Stimulated activated naive B cell treated with anti-CD40 and anti-IgM and Interleukin-4, amounts not matched to agents 10 μg/mL and 1 μg/mL and 100 μg/mL, for 72 hours (primary cell): Measurements from ENCODE around the gene DCST1.
A peak's percentile ranks its signal among the peaks of the same experiment; 100 is the strongest.

Experiments used
- ATAC-seq, 2 donors: fragments of 150-1000 bp; cut with Tn5 transposase; replicated peaks; 2 replicates each; pipeline ENCODE4 v1.10.0; 2021; ENCODE audit warnings: moderate library complexity in 1 of 2
- DNase-seq: peaks from one replicate; pipeline ENCODE4 v3.0.0; 2021
- H3K27ac Mint-ChIP-seq: one replicate; pipeline ENCODE4 v1.8.0; 2022; ENCODE audit warnings: mild to moderate bottlenecking, mixed read lengths
- H3K27me3 Mint-ChIP-seq, 2 donors: one replicate each; pipeline ENCODE4 v1.8.0; 2022; ENCODE audit warnings: mixed read lengths in 2 of 2
- H3K36me3 Mint-ChIP-seq, 2 donors: one replicate each; pipeline ENCODE4 v1.8.0; 2022; ENCODE audit warnings: mixed read lengths in 2 of 2, mild to moderate bottlenecking in 1 of 2
- H3K4me1 Mint-ChIP-seq, 2 donors: one replicate each; pipeline ENCODE4 v1.8.0; 2022; ENCODE audit warnings: mixed read lengths in 2 of 2, mild to moderate bottlenecking in 1 of 2
- H3K4me3 Mint-ChIP-seq, 2 donors: one replicate each; pipeline ENCODE4 v1.8.0; 2022; ENCODE audit warnings: mild to moderate bottlenecking in 2 of 2, mixed read lengths in 2 of 2, moderate library complexity in 1 of 2
- H3K9me3 Mint-ChIP-seq, 2 donors: one replicate each; pipeline ENCODE4 v1.8.0; 2022; ENCODE audit warnings: mixed read lengths in 2 of 2, mild to moderate bottlenecking in 1 of 2

DCST1 gene

DNA sequence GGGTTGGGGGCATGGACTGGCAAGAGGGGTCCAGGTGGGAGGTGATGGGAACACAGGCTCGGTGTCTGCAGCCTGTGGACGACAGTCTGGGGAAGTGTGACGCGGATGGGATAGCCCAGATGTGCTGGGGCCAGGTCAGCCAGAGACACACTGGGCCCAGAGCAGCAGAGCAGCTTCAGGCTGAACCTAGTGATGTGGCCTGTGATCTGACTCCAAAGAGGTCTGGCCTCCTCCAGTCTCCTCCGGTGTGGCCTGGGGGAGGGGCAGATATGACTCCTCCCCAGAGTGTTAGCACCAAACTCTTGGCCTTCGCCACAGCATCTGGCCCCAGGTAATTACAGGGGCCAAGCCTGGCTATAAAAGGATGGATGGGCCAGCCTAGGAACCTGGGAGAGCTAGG is 58.5 kb downstream of the DCST1 start:
- Mint-ChIP-seq H3K27ac (no peak overlapping the region), H3K9me3 (no peaks in the 10 kb centered on the region), H3K36me3 (peaks cover 0 to 2% of the 10 kb centered on the region in 2 donors), H3K27me3 (peaks cover 0 to 4% of the 10 kb centered on the region in 2 donors), H3K4me1 (peaks cover 10 to 16% of the 10 kb centered on the region in 2 donors), H3K4me3 (no peak overlapping the region)
- no peak for DNase-seq
- ATAC-seq: no peak

DNA sequence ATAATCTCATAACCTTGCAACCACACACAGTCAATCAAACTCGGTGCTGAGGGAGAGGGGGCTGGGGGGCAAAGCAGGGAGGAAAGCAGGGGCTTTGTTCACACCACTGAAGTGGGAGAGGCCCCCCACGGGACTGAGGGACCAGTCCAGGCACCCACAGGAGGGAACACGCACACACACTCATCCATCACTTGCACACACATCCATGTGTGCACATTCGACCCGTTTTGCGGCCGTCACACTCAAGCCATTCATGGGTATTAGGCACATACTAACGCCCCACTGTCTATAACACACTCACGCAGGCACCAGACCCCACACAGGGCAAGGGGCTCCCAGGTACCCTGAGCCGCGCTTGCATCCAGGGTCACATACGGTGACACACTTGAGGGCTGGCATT is 59.0 kb downstream of the DCST1 start:
- H3K36me3 Mint-ChIP-seq: no peaks in the 10 kb centered on the region
- peaks cover 10 to 16% of the 10 kb centered on the region in 2 donors for H3K4me1 Mint-ChIP-seq
- H3K4me3 Mint-ChIP-seq: no peak overlapping the region
- no peak for DNase-seq
- no peaks in the 10 kb centered on the region for H3K9me3 Mint-ChIP-seq
- no peak overlapping the region for H3K27ac Mint-ChIP-seq
- no peak for ATAC-seq
- H3K27me3 Mint-ChIP-seq: peaks cover 0 to 4% of the 10 kb centered on the region in 2 donors

DNA sequence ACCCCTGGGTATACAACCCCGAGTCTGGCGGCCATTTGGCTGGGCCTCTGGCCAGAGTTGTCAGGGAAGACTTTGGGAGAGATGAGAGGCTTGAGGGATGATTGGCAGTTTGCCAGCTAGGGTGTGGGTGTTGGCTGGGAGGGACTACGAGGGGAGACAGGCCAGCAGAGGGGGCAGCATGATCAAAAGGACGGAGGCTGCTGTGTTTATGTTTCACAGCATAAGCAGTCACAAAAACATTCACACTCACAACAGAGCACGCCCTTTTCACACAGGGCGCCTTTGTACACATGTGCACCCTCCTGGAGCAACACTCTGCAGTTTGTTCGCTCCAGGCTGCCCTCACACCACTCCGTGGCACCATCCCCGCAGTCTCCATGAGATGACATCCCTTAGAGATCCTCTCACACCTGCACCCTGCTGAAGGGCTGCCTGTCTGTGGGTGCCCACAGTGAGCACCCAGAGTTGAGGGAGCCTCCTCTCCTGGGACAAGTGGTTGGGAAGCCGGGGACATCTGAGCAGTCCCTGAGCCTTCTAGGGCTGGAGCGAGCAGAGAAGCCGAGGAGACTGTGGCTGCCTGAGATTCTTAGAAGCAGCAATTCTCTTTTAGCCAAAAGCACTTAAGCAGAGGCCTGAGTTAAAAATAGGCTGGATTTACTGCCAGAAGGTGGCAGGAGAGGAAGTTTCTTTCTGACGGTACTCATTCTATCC is 60.4 kb downstream of the DCST1 start:
- Mint-ChIP-seq H3K9me3 (no peaks in the 10 kb centered on the region), H3K36me3 (no peaks in the 10 kb centered on the region), H3K4me1 (peaks cover 10 to 16% of the 10 kb centered on the region in 2 donors), H3K4me3 (no peak overlapping the region), H3K27ac (peak overlapping the region; percentile 38), H3K27me3 (peaks cover 0 to 4% of the 10 kb centered on the region in 2 donors)
- DNase-seq: no peak
- peak; percentile 33 to 58 for ATAC-seq

DNA sequence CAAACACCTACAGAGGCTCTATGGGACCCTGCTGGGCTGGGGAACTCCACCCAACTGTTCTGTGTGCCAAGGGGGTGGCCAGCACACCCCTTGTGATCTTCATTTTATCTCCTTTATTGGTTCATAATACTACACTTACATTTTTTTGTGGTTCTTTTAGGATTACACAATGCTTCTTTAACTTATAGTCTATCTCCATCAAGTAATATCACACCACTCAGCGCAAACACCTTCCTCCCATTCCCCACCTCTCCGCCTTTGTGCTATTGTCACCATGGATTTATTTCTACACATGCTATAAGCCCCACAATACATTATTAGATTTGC is 61.0 kb downstream of the DCST1 start:
- H3K27me3 Mint-ChIP-seq: peaks cover 0 to 4% of the 10 kb centered on the region in 2 donors
- no peaks in the 10 kb centered on the region for H3K36me3 Mint-ChIP-seq
- ATAC-seq: no peak

DNA sequence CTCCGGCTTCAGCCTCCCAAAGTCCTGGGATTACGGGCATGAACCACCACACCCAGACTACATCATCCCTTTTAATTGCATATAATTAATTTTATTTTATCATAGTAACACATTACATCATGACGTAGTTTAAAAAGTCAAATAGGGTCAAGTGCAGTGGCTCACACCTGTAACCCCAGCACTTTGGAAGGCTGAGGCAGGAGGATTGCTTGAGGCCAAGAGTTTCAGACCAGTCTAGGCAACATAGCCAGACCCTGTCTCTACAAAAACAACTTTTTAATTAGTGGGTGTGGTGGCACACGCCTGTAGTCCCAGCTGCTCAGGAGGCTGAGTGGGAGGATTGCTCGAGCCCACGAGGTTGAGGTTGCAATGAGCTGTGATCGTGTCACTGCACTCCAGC is 65.7 kb downstream of the DCST1 start:
- H3K9me3 Mint-ChIP-seq: no peaks in the 10 kb centered on the region
- ATAC-seq (no peak), DNase-seq (no peak)
- no peak overlapping the region for H3K4me3 Mint-ChIP-seq
- no peaks in the 10 kb centered on the region for H3K27me3 Mint-ChIP-seq
- H3K27ac Mint-ChIP-seq: no peak overlapping the region
- no peaks in the 10 kb centered on the region for H3K36me3 Mint-ChIP-seq
- peaks cover 0 to 2% of the 10 kb centered on the region in 2 donors for H3K4me1 Mint-ChIP-seq

More for the DNA sequence above, 61.0 kb downstream of the DCST1 start:
- no peak overlapping the region for H3K4me3 Mint-ChIP-seq
- peaks cover 10 to 16% of the 10 kb centered on the region in 2 donors for H3K4me1 Mint-ChIP-seq
- no peaks in the 10 kb centered on the region for H3K9me3 Mint-ChIP-seq
- H3K27ac Mint-ChIP-seq: no peak overlapping the region
- DNase-seq: no peak
